ENCODE data around the gene WNT3.
"Not testable (repeated sequence)": the region's sequence is repeated elsewhere in the genome, so short reads cannot be mapped to it uniquely, and the experiment has no call there.

Gene WNT3

DNA sequence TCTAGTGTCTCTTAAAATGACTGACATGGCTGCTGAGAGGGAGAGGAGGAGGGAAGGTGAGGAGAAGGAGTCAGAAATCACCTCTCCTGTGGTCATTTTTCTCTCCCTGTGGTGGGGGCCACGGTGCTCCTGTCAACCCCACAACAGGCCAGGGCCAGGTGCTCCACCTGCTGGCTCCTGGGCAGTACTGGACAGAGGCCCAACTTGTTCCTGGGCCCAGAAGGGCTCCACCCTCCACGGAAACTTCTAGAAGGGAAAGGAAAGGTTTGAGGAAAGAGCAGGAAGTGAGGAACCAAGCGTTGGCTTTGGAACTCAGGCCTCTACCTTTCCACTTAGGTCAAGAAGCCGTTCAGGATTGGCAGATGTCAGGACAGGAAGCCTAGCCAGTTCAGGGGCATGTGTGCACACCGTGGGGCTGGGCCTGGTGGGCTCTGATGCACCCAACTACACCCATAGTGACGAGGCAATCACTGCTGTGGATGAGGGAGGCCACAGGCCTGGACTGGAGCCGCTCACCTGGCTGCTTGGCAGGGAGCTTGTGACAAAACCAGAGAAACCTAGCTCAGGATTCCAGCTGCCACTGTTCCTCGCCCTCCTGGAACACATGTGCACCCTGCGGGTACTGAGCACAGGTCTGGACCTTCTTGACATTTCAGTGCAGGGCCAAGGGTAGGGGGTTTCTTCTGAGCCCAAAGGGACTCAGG is 36.1 kb downstream of the WNT3 start:
- DNase-seq, result no peak

DNA sequence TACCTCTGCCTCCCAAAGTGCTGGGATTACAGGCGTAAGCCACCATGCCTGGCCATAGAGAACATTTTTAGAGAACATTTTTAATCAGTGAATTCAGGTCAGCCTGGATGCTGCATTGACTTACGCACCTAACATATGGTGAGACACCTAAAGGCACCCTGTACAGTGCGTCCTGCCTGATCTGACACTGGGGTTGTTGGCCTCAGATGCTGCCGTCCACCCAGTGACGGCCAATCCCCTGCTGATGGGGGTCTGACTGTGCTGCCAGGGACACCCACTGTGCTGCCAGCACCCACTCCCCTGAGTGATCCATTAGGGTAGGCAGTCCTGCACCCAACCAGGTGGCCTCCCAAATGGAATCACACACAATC is 38.5 kb downstream of the WNT3 start:
- no peak for DNase-seq

DNA sequence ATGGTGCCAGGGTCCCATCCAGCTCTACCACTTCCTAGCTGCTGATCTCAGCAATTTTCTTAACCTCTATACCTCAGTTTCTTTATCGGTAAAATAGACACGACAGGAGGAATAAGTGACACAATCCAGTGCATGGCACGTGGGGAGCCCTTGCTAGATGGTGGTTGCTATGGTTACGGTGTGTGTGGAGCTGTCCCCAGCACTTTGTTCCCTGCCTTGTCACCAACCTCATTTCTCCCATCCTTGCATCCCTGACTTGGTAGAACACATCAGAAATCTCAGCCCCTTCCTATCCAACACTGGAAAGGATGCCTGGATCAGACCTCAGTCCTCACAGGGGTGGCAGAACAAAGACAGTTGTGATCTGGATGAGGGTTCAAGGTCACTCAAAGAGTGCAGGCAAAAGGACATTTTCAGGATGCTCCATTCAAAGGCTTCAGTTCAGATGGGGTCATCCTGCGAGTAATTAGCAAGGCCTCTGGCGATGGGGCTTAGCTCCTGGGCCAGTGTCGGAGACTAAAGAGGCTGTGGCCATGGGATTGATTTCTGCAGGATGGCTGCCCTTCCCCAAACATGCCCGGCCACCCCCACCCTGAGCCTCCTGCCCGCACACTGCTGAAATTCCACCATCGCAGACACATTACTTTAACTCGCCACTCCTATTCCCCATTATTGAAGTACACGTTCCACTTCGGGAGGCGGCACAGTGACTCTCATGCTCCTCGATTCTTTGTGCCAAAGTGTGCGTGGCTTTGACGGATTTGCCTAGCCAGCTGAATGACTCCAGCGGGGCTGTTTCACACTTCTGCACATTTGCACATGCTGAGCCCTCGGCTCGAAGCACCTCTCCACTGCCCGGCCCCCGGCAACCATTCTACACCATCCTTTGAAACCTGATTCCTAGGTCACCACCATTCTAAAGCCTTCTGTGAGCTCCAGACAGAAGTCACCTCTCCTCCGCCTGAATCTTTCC is 40.3 kb downstream of the WNT3 start:
- no peak for DNase-seq

DNA sequence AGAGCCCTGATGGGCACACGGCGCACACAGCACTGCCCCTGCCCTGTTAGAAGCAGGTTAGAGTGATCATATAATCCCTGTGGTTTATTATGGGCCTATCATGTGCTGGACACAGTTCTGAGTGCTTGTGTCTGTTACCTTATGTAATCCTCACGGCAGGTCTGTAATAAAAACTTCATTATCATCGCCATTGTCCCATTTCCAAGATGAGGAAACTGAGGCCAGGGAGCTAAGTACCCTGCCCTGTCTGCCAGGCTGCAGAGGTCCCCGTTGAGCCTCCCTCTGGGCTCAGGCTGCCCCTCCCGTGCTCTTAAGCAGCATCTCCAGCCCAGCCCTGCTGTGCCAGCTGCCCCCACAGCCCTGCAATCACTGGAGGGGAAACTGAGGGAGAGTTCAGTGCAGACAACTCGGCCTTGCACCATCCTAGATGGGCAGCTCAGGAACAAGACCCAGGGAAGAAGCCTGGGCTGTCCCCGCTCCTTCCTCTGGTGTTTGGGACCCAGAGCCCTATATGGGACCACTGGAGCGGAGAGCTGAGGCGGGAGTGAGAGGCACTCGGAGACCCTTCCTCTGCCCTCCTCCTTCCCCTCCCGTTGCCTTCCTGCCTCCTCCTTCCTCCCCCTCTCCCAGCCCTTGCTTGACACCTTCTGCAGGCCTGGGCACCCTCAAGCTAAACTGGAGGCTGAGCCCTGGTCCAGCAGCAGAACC is 42.0 kb downstream of the WNT3 start:
- DNase-seq, result no peak

DNA sequence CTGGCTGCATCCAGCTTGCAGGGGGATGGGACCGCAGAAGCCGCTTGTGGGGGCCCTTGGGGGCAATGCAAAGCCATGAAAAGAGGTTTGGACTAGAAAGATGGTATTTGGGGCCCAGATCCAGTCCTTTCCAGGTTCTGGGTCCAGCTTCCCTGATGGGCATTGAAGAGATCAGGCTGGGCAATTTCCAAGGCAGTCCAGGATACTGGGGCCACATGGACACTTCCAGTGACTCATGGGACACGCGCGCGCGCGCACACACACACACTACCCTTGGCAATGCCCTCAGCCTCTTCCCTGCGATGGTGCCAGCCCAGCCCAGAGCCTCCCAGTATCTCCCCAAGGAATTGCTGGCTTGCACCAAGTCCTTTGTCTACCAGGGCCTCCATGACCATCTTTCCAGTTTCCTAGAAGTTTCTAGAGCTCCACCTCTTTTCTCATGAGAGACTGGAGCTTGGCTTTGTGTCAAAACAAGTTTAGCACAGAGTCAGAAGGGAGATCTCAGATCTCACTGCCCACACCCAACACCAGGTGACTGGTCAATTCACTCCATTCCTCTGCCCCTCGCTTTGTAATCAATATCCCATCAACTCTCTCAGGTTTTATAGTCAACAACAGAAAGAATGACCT is 44.3 kb downstream of the WNT3 start:
- no peak for DNase-seq

DNA sequence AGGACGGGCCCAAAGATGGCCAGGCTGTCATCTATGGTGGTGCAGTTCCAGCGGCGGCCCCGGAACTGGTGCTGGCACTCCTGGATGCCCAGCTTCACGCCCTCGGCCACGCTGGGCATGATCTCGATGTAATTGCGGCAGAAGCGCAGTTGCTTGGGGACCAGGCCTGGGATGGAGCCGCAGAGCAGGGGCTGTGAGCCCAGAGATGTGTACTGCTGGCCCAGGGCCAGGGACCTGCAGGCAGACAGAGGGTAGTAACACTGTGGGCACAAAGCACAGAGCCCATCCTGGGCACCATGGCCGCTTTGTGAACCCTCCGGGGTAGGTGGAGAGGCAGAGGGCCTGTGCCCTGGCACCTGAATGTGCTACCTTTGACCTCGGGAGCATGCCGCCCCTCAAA is 44.8 kb downstream of the WNT3 start:
- DNase-seq, result no peak

DNA sequence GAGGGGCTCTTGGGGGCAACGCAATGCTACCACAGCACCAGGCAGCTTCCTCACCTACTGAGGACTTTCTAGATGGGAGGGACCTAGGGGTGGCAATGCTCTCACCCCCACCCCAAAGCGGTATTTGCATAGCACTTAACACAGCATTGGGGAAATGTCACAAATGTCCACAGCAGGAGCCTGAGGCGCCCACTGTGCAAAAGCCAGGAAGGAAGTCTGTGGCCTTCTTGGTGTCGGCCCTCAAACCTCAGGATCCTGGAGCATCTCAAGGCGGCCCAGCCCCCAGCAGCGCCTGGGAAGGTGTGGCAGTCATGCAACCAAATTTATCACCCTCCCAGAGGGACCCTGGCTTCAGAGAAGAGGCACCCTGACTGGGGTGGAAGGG is 45.3 kb downstream of the WNT3 start:
- no peak for DNase-seq

DNA sequence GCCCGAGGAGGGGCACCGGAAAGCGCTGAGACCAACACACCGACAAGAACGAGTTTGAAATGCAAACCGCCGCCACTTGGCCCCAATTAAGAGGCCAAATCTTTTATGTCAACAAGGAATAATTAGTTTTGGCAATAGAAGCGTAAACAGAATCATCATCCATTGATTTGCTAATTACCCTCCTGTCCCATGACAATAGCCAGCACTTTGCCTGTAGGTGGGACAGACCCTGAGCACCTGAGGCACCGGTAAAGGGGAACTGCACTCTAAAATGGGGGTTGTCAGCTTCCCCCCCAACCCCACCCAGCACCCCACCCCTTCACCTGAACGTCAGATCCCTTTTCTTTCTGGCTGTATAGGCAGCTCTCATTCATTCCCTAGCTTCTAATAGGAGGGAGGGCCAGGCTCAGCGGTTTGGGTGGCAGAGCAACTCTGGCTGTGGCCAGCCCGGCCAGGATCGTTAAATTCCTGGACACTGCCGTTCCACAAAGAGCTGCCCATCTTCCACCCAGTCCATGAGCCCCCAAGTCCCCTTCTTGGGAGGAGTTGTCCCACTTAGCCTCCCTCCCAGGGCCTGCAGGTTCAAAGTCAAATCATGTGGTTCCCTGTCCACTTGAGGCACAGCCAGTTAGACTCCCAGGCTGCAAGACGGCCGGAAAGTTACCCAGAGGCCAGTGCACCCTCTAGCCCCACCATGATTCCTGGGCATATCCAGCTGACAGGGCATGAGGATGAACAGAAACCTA is 45.8 kb downstream of the WNT3 start:
- DNase-seq, result no peak

DNA sequence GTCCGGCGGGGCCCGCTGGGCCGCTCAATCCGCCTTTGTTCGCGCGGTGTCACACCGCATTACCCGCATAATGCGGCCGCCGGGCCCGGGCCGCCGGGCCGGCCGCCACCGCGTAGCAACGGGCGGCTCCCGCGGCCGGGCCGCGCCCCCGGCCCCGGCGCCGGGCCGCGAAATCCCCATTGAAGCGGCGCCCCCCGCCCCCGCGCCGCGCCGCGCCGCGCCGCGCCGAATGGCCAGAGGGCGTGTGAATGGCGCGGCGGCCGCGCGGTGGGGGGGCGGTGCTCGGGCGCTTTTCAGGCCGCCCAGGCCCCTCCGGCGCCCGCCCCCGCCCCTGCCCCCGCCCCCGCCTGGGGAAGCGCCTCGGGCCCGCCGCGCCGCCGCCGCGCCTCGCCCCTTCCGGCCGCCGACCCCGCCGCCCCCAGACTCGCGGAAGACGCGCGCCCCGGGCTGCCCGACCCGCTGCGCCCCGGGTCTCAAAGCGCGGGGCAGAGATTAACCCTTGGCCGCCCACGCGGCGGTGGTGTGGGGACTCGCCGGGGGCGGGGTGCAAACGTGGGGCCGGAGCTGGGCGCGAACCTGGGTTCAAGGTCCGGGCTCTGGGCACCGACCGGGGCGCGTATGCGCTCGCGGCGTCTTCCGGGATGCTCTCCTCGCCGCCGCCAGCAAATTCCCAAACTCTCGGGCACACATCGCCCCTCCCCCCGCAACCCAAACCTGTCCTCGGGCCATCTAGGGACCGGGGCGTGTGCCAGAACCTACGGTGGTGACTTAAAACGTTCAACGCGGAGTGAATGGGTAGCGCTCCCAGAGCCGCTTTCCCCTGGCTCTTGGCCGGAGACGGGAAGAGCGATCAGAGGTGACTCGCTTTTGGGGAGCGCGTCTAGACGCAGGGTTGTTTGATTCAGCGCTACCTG is 46.7 kb downstream of the WNT3 start:
- DNase-seq, result peak; percentile 40

DNA sequence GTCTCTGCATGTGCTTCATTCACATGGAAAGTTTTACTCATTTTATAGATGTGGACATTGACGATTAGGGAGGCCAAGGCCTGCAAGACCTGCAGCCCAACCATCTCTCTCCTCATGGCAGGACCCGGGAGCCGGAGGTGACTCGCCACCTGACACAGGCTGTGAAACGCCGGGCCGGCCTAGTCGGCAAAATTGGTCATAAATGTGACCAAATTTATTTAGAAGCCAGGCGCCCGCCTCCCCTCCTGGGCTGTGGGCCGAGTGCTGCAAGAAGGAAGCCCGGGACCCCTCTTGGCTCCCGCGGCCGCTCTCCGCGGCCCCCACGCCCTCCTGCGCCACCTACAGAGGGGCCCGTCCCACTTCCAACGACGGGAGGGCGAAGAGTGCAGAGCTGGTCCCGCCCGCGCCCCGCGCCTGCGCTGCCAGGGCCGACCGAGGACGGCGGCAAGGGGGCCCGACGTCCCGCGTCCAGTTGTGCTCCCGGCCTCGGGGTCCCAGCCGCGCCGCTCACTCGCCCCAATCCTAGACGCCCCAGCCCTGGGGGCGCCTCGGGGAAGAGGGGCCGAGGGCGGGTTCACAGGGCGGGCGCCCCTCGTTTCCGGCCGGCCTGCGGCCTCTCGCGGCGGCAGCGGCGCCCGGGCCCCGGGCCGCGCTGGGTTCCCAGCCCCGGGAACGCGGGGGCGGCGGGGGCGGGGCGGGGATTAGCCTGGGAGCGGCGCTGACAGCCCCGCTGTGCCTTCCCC is 47.5 kb downstream of the WNT3 start:
- DNase-seq, result peak; percentile 53

DNA sequence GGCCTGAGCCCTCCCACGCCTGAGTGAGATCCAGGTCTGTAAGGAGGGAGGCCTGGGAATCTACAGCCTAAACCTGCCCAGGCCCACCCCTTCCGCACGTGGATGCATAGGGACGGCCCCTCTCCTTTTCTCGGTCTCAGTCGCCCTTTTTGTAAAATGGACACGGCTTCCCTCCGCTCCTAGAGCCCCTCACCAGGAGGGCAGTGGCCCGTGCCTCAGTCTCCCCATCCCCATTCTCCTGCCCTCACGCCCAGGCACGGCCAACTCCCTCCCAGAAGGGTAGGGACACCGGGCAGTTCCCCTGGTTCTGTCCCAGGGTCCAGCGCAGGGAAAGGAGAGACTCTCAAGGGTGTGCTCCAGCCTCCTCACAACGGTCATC is 48.1 kb downstream of the WNT3 start:
- DNase-seq, result no peak

DNA sequence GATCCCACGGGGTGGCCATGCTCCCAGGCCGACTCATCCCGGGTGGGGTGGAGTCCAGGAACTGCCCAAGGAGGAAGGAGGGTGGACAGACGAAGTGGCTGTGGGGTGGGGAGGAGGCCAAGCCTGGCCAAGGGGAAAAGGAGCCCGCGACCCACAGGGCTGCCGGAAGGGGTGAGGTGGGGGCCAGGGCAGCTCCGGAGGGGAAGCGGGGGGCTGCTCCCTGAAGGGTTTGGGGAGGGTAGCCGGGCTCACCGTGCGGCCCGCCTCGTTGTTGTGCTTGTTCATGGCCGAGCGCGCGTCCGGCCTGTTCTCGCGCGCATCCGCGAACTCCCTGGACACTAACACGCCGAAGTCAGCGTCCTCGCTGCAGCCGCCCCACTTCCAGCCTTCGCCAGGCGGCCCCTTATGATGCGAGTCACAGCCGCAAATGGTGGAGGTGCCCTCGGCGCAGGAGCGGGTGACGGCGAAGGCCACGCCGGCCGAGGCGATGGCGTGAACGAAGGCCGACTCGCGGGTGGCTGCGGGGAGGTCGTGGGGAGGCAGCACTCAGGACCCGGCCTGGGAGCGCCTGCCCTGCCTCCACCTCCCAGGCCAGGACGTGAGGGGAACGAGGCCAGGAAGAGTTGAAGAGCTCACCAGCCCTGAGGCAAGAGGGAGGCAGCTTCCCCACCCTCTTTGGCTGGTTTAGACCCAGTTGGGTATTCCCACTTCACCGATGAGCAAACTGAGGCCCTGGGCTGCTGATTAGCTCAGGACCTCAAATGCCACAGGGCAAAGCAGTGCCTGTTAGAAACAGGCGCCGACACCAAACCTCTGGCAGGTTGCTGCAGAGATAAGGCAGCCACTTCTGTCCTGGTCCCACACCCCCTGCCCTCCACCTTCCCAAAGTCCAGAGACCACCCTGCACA is 48.7 kb downstream of the WNT3 start:
- no peak for DNase-seq

DNA sequence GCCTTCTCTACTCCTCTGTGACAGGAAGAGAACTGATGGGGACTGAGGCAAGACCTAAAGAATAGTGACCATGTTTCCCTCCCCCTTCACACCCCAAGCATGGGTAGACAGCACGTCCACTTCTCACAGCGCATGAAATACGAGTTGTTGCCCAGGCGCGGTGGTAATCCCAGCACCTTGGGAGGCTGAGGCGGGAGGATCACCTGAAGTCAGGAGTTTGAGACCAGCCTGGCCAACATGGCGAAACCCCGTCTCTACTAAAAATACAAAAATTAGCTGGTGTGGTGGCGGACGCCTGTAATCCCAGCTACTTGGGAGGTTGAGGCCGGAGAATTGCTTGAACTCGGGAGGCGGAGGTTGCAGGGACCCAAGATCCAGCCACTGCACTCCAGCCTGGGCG is 49.6 kb downstream of the WNT3 start:
- DNase-seq, result not testable (repeated sequence)

DNA sequence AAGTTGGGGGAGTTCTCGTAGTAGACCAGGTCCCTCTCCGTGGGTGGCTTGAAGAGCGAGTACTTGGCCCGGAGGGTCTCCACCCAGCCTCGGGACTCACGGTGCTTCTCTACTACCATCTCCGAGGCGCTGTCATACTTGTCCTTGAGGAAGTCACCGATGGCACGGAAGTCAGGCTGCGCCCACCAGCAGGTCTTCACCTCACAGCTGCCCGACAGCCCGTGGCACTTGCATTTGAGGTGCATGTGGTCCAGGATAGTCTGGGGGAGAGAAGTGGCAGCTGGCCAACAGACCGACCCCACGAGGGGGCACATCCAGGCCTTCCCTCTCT is 50.0 kb downstream of the WNT3 start:
- no peak for DNase-seq

DNA sequence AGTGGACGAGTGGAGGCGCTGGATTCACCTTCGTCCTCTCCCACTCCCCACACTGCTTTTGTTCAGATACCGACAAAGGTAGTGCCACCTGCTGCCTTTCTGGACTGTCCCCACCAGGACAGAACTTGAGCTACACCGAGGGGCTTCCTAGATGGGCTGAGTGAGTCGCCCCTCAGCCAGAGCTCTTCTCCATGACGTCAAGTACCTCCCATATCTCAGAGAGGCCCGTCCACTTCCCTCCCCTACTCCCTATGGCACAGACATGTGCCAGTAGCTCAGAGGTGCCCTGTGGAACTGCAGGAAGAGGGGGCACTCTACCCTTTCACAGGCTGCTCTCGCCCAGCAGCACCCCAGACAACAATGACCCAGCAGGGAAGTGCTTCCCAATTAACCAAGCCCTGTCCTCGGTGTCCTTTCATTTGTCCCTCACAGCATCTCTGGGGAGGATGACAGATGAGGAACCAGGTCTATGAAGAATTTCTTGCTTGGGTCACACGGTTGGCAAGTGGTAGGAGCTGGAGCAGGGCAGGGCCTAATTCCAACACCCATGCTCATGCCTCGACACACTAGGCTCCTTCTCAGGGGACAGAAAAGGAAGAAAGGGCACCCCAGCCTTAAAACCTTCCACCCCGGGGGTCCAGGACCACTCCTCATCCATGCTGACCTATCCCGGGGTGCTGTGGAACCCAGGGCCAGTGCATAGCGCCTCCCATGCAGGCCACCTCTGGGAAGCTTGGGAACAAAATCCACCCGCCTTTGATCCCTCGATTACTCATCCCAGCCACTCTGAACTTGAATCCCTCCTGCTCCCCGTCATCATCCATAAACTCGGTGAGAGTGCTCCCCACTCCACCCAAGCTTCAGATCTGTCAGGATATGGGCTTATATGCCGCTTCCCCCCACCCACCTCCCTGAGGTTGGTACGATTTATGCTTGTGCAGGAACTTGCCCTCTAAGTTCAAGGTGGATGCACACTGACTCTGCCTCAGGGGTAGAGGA is 51.7 kb downstream of the WNT3 start:
- DNase-seq, result no peak

DNA sequence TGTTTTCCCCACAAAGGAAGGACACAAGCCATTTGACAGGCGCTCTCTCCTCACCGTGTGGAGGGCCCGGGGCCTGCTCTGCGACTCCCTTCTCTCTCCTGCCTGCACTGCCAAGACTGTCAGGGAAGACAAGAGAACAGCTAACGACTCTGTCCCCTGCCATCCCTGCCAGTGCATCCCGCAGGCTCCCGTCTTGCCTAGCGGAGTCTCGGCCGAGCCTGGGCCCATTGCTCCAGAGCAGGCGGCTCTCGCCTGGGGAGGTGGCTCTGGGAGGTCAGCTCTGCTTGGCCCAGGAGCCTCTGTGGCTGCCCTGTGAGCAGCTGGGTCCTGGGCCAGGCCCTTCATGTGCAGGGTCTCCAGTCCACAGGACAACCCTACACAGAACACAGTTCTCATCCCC is 53.0 kb downstream of the WNT3 start:
- no peak for DNase-seq

DNA sequence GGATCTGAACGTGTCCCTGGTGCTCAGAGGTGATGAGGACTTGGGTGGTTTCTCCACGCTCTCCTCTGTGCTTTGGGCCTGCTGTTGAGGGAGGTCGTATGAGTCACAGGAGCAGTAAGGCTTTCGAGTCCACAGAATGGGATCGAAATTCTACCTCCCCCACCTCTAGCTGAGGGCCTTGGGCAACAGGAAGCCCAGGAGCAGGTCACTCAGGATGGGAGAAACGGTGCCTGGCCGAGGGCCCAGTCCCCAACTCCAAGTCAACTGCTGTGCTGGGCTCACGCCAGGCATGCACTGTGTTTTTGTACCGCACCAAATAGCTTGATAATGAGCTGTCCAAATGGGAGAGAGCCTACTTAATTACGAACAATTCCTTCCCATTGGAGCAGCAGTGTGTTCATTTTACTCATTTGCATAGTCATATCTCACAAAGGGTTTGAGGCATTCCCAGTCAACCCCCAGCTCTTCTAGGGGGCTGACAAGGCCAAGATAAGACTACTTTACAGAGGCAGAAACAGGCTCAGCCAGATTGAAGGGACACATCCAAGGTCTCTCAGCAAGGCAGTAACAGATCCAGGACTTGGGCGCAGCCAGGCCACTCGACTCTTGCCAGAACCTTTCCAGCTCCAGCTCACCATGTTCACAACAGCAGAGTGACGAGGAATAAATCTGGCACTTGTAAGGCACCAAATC is 53.6 kb downstream of the WNT3 start:
- DNase-seq, result peak; percentile 94
